ENCODE data around the gene TBC1D22A. TPM values are rescaled to one million over a fixed set of nuclear protein-coding genes. Genes with fewer than 3 reads are reported as not detected.

TBC1D22A gene
- total RNA-seq, 1 donor from 2014 or later, result 24.2 TPM

- H3K27me3 ChIP-seq (ENCODE audit: insufficient read depth, low read length), result no peaks in the 10 kb centered on the region
- TF ChIP-seq EZH2 (IDR thresholded peaks at IDR 0.05; ENCODE audit: insufficient read depth, low read length), result no peak
- no peak for TF ChIP-seq CTCF (IDR thresholded peaks at IDR 0.05; ENCODE audit: insufficient read depth, low read depth, low read length)
- no peak overlapping the region for H3K4me3 ChIP-seq (ENCODE audit: insufficient read depth, low read depth, low read length)
- DNase-seq (ENCODE audit: low read depth) (no peak), FAIRE-seq (no peak)
- H3K4me1 ChIP-seq (ENCODE audit: insufficient read depth, low read length), result peaks cover 9% of the 10 kb centered on the region
- no peak overlapping the region for H2AFZ ChIP-seq (ENCODE audit: low read depth, low read length)
- no peaks in the 10 kb centered on the region for H3K27me3 Mint-ChIP-seq (ENCODE audit: low read depth, unreplicated experiment)
- H4K20me1 ChIP-seq (ENCODE audit: insufficient read depth, low read length), result no peaks in the 10 kb centered on the region
- H3K27ac ChIP-seq (ENCODE audit: low read depth, low read length), result no peak overlapping the region
- H3K27ac Mint-ChIP-seq (ENCODE audit: unreplicated experiment), result no peak overlapping the region
- peaks cover 12% of the 10 kb centered on the region for H3K4me1 Mint-ChIP-seq (ENCODE audit: low read depth, unreplicated experiment)
- no peak overlapping the region for H3K4me2 ChIP-seq (ENCODE audit: low read length)
- no peaks in the 10 kb centered on the region for H3K9me3 Mint-ChIP-seq (ENCODE audit: unreplicated experiment)
- H3K36me3 Mint-ChIP-seq (ENCODE audit: low read depth, unreplicated experiment), result peaks cover 3% of the 10 kb centered on the region
- H3K79me2 ChIP-seq (ENCODE audit: insufficient read depth, low read length), result no peaks in the 10 kb centered on the region
- H3K9ac ChIP-seq (ENCODE audit: low read length), result no peak overlapping the region
- no peaks in the 10 kb centered on the region for H3K36me3 ChIP-seq (ENCODE audit: insufficient read depth, low read length)
- H3K9me3 ChIP-seq (ENCODE audit: insufficient read depth, low read depth, low read length), result no peaks in the 10 kb centered on the region
- H3K4me3 Mint-ChIP-seq (ENCODE audit: unreplicated experiment), result no peak overlapping the region
These were observed 384.5 kb downstream of the TBC1D22A start for GRCh38 chr22:47146941-47147340.

GRCh38 chr22:47147572-47147971 lies 385.1 kb downstream of the TBC1D22A start:
- DNase-seq (ENCODE audit: low read depth), result no peak
- Histone ChIP-seq H3K27ac (ENCODE audit: low read depth, low read length) (no peak overlapping the region), H3K4me1 (ENCODE audit: insufficient read depth, low read length) (peaks cover 12% of the 10 kb centered on the region), H3K4me3 (ENCODE audit: insufficient read depth, low read depth, low read length) (no peak overlapping the region), H4K20me1 (ENCODE audit: insufficient read depth, low read length) (no peaks in the 10 kb centered on the region), H3K79me2 (ENCODE audit: insufficient read depth, low read length) (no peaks in the 10 kb centered on the region), H3K9me3 (ENCODE audit: insufficient read depth, low read depth, low read length) (no peaks in the 10 kb centered on the region), H3K4me2 (ENCODE audit: low read length) (no peak overlapping the region), H3K27me3 (ENCODE audit: insufficient read depth, low read length) (no peaks in the 10 kb centered on the region), H3K9ac (ENCODE audit: low read length) (no peak overlapping the region), H3K36me3 (ENCODE audit: insufficient read depth, low read length) (no peaks in the 10 kb centered on the region), H2AFZ (ENCODE audit: low read depth, low read length) (no peak overlapping the region)
- Mint-ChIP-seq H3K27me3 (ENCODE audit: low read depth, unreplicated experiment) (no peaks in the 10 kb centered on the region), H3K4me3 (ENCODE audit: unreplicated experiment) (no peak overlapping the region), H3K4me1 (ENCODE audit: low read depth, unreplicated experiment) (peaks cover 13% of the 10 kb centered on the region), H3K9me3 (ENCODE audit: unreplicated experiment) (no peaks in the 10 kb centered on the region), H3K27ac (ENCODE audit: unreplicated experiment) (no peak overlapping the region), H3K36me3 (ENCODE audit: low read depth, unreplicated experiment) (peaks cover 5% of the 10 kb centered on the region)
- FAIRE-seq, result no peak
- TF ChIP-seq EZH2 (IDR thresholded peaks at IDR 0.05; ENCODE audit: insufficient read depth, low read length) (no peak), CTCF (IDR thresholded peaks at IDR 0.05; ENCODE audit: insufficient read depth, low read depth, low read length) (no peak)

GRCh38 chr22:47148510-47148909 lies 386.1 kb downstream of the TBC1D22A start:
- H3K4me1 Mint-ChIP-seq (ENCODE audit: low read depth, unreplicated experiment), result peaks cover 13% of the 10 kb centered on the region
- Histone ChIP-seq H3K9ac (ENCODE audit: low read length) (no peak overlapping the region), H3K9me3 (ENCODE audit: insufficient read depth, low read depth, low read length) (no peaks in the 10 kb centered on the region), H3K4me2 (ENCODE audit: low read length) (no peak overlapping the region), H3K27ac (ENCODE audit: low read depth, low read length) (no peak overlapping the region), H4K20me1 (ENCODE audit: insufficient read depth, low read length) (no peaks in the 10 kb centered on the region), H3K27me3 (ENCODE audit: insufficient read depth, low read length) (no peaks in the 10 kb centered on the region), H3K4me3 (ENCODE audit: insufficient read depth, low read depth, low read length) (no peak overlapping the region), H3K79me2 (ENCODE audit: insufficient read depth, low read length) (no peaks in the 10 kb centered on the region), H3K4me1 (ENCODE audit: insufficient read depth, low read length) (peaks cover 12% of the 10 kb centered on the region), H2AFZ (ENCODE audit: low read depth, low read length) (no peak overlapping the region), H3K36me3 (ENCODE audit: insufficient read depth, low read length) (no peaks in the 10 kb centered on the region)
- TF ChIP-seq CTCF (IDR thresholded peaks at IDR 0.05; ENCODE audit: insufficient read depth, low read depth, low read length), result no peak
- no peak for TF ChIP-seq EZH2 (IDR thresholded peaks at IDR 0.05; ENCODE audit: insufficient read depth, low read length)
- no peak for FAIRE-seq
- H3K27me3 Mint-ChIP-seq (ENCODE audit: low read depth, unreplicated experiment), result no peaks in the 10 kb centered on the region
- peaks cover 8% of the 10 kb centered on the region for H3K36me3 Mint-ChIP-seq (ENCODE audit: low read depth, unreplicated experiment)
- H3K9me3 Mint-ChIP-seq (ENCODE audit: unreplicated experiment), result no peaks in the 10 kb centered on the region
- DNase-seq (ENCODE audit: low read depth), result no peak
- no peak overlapping the region for H3K27ac Mint-ChIP-seq (ENCODE audit: unreplicated experiment)
- no peak overlapping the region for H3K4me3 Mint-ChIP-seq (ENCODE audit: unreplicated experiment)

Data from astrocyte (in vitro differentiated cells and primary cell).